Measurements from ENCODE around the gene IL17D.
A peak's percentile ranks its signal among the peaks of the same experiment; 100 is the strongest.

Gene IL17D

DNA sequence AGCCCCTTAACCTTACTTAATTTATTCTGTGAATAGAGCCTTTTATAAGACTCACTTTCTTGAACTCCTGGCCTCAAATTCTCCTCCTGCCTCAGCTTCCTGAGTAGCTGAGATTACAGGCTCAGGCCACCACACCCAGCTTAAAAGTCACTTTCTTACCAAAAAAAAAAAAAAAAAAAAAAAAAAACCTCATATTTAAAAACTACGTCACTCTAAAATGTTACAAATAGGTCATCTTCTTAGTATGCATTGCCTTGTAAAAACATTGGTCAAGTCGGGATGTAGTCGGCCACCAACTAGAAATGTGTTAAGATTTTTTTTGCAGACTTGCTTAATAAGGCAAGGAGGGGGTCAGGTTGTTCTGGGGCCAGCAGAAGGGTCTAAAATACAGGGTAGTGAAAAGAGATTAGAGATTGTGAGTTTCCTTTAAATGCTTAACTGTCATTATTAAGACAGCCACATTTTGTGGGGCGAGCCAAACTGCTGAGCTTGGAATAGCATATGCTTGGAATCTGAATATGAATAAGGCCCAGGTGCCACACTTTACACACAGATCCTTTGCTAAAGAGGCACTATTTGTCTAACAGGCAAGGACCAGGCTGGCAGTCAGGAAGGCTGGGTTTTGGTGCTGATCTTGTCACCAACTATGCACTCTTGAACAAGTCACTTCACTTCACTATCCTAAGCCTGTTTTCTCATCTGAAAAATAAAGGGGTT is 16.5 kb upstream of the IL17D start:
- DNase-seq (ENCODE audit: extremely low spot score, insufficient read length, low read depth) (no peak), FAIRE-seq (no peak)

DNA sequence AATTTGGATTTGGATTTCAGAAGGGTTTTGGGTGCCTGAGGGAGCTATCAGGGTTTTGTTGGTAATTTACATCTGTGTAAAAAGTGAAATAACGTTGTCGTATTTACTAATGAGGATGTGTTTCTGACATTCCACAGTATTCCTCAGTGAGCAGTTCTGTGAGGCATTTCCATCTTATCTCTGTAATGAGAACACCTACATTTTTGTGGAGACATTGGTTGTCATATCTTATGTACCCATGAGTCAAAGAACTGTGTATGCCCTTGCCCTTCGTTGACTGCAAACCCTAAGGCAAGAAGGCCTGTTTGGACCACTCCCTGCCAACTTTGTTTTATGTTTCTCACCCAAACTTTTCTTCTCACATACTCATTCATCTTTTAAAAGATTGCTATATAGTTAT is 14.2 kb upstream of the IL17D start:
- DNase-seq (ENCODE audit: extremely low spot score, insufficient read length, low read depth) (no peak), FAIRE-seq (no peak)

DNA sequence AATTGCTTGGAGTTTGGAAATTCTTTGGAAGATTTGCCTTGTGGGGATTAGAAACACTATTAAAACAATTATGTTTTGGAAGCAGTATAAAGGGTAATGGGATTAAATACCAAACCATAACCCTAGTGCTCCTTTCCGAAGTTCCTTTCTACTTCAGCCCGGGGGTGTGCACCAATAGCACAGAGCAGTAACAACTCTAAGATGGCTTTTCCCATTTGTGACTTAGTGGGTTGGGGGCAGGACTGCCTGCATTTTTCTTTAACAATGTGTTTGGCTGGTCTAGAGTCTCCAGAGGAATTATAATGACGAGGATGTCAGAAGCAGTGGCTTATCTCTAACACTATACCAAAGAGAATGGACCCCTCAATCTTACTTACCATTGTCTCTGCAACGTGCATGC is 11.9 kb upstream of the IL17D start:
- DNase-seq (ENCODE audit: extremely low spot score, insufficient read length, low read depth) = no peak
- no peak for FAIRE-seq

DNA sequence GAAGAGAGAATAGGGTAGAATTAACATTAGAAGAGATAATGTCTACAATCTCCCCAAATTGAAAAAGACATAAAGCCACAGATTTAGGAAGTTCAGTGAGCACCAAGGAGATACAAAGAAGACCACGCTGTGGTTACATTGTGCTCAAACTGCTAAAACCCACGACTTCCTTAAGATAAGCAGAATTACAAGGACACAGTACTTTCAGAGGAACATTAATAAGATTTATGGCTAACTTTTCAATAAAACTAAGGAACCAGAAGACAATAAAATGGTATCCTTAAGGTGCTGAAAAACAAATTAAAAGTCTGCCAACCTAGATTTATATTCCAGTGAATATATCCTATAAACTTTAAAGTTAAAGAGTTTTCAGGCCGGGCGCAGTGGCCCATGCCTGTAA is 7.4 kb upstream of the IL17D start:
- DNase-seq (ENCODE audit: extremely low spot score, insufficient read length, low read depth) = no peak
- no peak for FAIRE-seq

DNA sequence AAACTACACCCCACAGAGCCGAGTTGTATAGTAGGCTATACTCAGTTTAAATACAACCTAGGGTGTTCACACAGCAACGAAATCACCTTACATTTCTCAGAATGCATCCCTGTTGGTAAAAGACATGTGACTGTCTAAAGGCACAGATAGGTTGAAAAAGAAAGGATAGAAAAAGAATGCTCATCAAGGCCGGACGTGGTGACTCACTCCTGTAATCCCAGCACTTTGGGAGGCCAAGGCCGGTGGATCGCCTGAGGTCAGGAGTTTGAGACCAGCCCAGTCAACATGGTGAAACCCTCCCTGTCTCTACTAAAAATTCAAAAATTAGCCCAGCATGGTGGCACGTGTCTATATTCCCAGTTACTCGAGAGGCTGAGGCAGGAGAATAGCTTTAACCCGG is 3.8 kb upstream of the IL17D start:
- FAIRE-seq (no peak), DNase-seq (ENCODE audit: extremely low spot score, insufficient read length, low read depth) (no peak)

DNA sequence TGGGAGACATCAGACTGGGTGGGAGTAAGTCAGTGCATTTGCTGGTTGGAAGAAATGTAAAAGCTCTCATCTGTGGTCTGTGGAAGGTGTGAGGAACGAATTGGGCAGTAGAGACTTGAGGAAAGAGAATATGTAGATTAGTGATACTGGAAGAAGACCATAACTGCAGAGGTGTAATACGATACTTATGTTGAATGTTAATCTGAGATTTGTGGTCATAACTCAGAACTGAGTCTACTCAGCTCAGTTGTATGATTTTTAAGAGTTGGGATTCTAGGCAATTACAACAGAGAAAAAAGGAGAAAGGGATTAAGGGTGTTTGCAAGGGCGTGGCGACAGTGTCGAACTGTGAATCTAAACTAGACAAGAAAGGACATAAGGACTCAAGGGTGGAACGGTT is 3.2 kb upstream of the IL17D start:
- no peak for DNase-seq (ENCODE audit: extremely low spot score, insufficient read length, low read depth)
- no peak for FAIRE-seq

DNA sequence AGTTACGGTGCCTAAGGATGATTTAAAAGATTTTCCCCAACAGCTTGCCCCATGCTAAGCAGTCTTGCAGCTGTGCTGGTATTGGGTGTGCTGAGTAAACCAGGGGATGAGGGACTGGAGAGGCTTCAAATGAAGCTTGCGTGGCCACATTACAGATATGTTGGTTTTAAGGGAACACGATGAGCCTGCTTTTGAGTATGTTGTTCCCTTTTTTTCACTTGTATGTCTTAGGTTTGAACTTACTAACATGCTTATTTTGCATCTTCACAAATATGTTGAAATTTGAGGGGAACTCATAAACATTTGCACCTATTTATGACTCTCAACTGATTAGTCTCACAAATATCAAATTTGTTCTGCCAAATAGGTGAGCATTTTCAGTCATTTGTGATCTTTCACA is 2.0 kb upstream of the IL17D start:
- no peak for DNase-seq (ENCODE audit: extremely low spot score, insufficient read length, low read depth)
- no peak for FAIRE-seq

DNA sequence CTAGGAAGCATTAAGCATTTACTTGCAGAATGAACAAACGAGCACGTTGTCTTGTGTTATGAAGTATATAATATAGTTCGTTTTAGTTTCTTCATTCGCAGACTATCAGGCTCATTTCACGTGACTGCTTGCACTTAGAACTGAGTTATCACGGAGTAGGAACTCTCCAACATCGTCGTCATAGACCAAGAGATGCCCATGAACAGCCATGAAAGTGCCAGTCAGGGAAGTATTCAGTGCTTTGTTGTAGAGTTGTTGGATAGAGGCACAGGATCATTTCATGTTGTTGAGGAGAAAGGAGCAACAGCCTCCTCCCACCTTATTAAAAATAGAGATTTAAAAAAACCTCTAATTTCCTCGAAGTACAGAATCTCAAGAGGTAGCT is 977 bp upstream of the IL17D start:
- DNase-seq (ENCODE audit: extremely low spot score, insufficient read length, low read depth) = no peak
- FAIRE-seq = peak; percentile 5

DNA sequence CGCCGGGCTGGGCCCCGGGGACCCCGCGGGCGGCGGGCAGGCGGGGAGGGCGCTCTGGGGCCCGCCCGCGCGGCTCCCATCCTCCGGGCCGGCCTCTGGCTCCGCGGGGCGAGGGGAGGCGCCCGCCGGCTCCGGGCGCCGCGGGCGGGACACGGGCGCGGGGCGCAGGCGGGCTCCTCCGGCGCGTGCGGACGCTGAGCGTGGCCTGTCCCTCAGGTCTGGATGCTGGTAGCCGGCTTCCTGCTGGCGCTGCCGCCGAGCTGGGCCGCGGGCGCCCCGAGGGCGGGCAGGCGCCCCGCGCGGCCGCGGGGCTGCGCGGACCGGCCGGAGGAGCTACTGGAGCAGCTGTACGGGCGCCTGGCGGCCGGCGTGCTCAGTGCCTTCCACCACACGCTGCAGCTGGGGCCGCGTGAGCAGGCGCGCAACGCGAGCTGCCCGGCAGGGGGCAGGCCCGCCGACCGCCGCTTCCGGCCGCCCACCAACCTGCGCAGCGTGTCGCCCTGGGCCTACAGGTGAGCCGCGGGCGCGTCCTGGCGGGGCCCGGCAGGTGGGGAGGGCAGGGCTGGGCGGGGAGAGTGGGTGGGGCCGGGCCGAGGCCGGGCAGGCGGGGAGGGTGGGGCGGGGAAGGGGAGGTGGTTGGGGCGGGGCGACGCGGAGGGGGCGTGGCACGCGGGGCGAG is 420 bp downstream of the IL17D start:
- peak; percentile 5 for FAIRE-seq
- DNase-seq (ENCODE audit: extremely low spot score, insufficient read length, low read depth) = peak; percentile 87

DNA sequence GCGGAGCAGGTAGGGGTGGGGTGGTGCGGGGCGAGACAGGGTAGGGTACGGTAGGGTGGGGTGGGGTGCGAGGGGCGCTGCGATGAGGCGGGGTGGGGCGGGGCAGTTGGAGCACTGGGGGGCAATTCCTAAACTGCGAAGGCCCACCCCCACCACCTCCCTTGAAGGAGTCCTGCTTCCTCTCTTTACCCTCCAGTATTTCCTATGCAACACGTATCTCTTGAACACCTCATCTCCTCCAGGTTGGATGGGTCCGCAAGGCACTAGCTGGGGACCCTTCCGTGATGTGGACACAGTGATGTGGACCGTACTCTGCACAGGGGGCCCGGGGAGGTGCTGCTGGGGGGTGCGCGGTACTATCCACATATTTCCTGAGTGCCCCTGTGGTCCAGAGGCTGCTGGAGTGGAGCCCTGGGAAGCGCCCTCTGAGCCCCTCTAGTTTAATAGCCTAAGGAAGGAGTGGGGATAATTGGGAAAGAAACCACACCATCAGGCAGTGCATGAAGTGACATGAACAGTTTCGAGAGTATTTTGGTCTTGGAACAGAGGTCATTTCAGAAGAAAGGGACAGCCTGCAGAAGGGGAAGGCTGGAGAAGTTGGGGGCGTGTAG is 1.1 kb downstream of the IL17D start:
- FAIRE-seq (no peak), DNase-seq (ENCODE audit: extremely low spot score, insufficient read length, low read depth) (no peak)

DNA sequence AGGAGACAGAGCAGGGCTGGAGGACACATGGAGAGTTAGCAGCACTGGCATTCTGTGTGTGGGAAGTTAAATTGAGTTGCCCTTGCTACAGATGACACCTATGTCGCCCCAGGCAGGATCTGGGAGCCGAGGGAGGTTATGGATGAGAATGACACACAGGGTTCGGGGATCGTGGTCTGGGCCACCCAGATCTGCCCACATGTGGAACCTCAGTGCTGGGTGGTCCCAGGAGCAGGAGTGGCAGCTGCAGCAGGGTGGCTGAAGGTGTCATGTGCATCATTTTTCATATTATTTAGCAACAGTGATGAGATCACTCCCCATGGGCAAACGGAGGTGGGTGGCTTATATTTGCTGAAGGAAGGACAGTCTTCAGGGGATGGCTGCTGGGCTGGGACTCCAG is 3.2 kb downstream of the IL17D start:
- FAIRE-seq = no peak
- no peak for DNase-seq (ENCODE audit: extremely low spot score, insufficient read length, low read depth)

DNA sequence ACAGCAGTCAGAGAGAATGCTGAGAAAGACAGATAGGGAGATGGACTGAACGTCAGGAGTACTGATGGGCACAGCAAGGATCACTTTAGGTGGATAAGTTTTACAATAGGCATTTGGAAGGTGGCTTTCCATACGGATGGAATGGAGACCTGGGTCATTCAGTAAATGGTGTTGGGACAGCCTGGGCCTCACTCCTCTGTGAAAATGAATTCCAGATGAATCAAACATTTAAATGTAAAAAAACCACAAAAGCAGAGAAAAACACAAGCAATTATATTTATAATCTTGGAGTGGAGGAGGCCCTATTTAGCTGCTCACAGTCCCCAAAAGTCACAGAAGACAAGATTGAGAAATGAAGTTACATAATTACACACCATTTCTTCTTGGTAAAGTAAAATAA is 4.7 kb downstream of the IL17D start:
- FAIRE-seq (no peak), DNase-seq (ENCODE audit: extremely low spot score, insufficient read length, low read depth) (no peak)

DNA sequence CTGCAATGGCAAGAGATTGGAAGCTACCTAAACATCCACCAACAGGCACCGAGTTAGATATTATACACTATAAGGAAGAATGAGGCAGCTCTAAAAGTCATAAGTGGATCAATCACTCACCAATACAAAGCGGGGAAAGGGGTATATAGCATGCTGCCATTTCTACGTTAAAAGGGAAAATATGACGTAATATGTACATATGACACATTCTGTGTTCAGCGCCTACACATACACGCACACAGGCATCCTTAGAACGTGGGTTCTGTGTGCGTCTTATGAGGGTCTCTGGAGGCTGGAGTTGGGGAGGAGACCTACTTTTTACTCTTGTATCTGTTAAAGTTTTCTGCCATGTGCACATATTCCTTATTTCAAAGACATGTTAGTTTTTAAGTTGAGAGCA is 5.9 kb downstream of the IL17D start:
- FAIRE-seq (no peak), DNase-seq (ENCODE audit: extremely low spot score, insufficient read length, low read depth) (no peak)

DNA sequence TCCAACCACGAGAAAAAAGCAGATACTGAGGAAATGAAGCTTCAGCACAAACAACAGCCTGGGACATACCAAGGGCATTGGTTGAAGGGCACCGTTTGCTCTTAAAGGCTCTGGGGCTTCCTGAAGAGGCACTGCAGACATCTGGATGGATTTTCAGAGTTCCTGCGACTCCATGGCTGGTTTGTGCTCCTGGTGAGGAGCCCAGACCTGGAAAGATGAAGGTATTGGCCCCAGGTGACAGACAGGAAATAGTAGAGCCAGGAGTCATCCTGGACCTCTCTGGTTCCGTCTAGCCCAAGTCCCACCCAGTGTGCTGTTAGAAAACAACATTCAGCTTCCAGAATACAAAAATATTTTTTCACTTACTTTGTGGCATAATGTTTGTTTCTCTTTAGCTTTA is 6.3 kb downstream of the IL17D start:
- FAIRE-seq = no peak
- DNase-seq (ENCODE audit: extremely low spot score, insufficient read length, low read depth) = no peak

DNA sequence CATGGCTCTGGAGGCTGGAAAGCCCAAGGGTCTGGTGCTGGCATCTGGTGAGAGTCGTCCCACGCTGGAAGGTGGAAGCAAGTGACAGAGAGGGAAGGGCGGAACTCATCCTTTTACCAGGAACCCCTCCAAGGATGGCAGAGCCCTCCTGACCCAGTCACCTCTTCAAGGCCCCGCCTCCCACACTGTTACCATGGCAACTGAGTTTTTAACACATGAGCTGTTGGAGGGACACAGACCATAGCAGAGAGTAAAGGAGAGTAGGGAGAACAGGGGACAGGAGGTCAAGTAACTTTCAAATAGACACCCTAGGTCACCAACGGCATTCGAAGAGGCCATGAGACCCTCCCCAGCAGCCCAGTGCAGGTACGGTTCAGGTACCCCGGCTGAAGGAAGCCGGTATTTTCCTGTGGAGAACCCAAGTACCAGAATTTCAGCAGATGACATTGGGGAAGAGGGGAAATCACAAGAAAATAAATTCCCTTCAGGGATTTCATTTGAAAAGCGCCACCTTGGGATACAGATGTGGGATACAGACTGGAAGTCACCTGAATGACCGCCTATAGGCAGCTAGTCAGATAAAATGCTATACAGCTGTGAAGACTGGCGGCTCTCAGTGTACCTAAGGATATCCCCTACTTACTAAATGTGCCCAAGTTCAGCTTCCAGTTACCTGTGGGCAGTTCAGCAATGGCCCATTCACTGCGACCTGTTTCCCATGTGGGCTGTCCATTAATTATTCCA is 8.0 kb downstream of the IL17D start:
- FAIRE-seq = no peak
- DNase-seq (ENCODE audit: extremely low spot score, insufficient read length, low read depth) = no peak

DNA sequence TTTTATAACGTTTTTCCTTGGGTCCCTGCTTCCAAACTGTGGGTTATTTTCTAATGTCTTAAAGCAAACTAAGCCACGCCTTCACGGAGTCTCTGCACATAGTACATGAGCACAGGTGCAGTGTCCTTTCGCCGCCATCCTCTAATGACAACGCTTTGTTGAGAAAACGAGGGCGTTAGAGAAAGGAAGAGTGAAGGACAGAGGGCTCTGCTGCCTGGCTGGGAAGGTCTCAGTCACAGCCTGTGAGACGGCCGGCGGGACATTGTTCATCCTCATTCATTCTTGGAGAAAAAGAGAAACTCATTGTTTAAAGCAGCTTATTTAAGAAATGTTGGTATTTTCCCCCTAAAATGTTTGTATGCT is 9.5 kb downstream of the IL17D start:
- no peak for DNase-seq (ENCODE audit: extremely low spot score, insufficient read length, low read depth)
- FAIRE-seq = no peak

DNA sequence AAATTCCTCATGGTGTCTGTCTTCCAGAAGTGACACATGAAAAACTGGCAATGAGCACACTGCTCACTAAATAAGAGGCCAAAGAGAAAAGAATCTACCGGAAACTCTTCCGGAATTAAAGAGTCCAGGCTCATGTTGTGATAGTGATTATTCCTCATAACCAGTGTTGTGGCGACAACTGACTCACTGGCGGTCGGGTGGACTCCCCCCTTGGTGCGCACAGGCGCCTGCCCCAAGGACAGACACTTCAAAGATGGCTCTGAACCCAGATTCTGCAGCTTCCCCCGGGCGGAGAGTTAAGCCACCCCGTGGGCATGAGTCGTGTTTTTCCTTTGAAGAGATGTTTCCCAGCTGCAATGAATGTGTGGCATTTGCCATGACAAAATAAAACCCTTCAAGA is 10.3 kb downstream of the IL17D start:
- FAIRE-seq (no peak), DNase-seq (ENCODE audit: extremely low spot score, insufficient read length, low read depth) (no peak)

DNA sequence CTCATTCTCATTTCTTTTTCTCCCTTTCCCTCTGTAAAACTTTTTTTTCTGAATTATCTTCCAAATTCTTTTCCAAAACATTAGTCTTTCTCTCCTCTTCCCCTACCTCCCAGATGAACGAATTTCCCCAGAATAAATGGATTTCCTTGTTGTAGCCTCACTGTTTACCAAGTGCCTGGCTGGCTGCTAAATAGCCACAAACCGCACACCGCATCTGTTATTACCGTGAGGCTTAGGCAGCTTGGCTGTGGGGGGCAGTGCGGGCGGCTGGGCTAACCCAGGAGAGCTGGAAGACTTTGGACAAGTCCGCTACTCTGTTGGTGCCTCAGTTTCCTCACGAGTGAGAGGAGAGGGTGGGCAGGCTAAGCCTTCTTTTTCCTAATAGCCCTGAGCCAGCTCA is 10.7 kb downstream of the IL17D start:
- FAIRE-seq = no peak
- DNase-seq (ENCODE audit: extremely low spot score, insufficient read length, low read depth) = no peak

DNA sequence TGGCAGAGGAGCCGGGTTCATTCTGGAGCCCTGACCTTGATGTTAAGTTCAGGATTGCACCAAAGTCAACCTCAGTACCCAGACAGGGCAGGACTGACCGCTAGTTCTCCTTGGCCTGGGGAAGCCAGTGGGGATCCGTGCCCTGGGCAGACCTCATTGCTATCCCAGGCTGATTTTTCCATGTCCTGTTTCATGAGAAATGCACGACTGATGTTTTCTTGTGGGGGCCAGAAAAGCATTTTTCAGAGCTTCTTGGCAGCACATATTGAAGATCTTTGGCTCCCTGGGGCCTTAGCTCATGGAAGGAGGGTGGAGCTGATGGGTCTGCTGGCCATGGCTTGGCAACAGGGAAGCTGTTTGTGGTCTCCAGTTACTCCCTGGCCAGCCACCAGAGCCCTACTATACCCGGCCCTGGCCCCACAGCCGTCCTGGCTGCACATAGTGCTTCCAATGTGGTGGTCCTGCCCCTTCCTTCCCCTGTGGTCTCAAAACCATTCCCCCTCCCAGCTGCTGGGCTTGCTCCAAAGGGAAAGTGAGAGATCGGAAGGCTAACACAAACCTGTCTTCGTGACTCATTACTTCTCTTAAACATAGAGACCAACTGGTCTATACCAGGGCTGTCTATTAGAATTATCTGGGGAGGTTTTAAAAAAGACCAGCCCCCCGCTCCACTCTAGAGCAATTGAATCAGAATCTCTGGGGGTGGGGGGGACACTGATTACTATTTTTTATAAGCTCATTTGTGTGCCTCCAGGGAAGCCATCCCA is 11.2 kb downstream of the IL17D start:
- no peak for FAIRE-seq
- DNase-seq (ENCODE audit: extremely low spot score, insufficient read length, low read depth) = no peak

DNA sequence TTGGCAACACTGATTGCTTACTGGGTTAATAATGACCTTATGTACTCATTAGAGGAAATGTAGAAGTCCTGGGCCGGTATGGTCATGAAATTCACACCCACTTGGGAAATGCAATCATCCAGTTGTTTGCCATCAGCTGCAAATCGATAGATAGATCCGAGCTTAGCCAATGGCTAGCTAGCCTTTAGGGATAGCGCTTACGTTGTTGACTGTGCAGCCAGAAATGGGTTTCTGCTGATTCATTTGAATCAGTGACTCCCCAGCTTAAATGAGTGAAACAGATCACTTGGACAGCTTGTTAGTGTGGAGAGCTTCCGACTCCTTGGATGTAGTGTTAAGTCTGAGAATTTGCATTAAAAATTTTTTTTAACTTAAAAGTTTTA is 11.8 kb downstream of the IL17D start:
- no peak for FAIRE-seq

More for the DNA sequence above, 11.8 kb downstream of the IL17D start:
- no peak for DNase-seq (ENCODE audit: extremely low spot score, insufficient read length, low read depth)
